HG02840 (cell line): ENCODE measurements around the gene BDKRB1.

ENCODE experiments used
- ATAC-seq: cut with Tn5 transposase; IDR thresholded peaks from one replicate; pipeline ENCODE4 v1.9.1; 2021; ENCODE audit warnings: mild to moderate bottlenecking, moderate library complexity, moderate number of reproducible peaks; ENCODE audit not compliant: unreplicated experiment, low FRiP score

Gene BDKRB1

DNA sequence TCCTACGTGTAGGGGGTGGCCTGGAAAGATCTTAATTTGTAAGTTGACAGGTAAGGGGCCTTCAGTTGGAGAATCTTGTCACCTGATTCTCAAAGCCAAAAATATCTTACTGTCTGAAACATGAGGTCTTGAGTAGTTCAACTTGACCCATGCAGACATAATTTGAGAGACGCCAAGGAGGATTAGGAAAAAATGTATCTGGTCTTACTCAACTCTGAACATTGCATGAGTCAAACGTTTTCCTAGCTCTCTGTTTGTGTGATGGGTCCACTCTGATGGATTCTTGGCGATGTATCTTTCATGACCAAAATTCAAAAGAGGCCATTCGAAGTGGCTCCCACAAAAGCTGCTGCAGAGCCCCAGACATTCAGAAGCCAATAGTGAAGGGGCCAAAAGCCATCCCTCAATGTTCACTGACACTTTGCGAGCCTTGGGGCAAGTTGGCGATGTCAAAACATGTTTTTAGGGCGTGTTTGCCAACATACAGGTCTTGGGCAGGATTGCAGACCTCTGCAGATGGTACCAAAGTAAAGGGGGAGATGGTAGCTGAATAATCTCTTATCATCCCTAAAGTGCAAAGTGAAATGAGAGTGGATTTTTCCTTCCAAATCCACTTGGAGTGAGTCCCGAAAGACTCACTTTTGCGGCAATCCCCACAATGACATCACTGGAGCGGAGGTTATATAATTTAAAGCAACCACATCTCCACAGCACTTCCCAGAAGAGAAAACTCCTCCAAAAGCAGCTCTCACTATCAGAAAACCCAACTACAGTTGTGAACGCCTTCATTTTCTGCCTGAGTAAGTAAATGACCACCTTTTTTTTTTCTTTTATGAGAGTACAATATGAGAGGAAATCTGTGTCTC lies at the start of gene BDKRB1:
Gene BDKRB1, plus strand, starts transcription at position 710 of the 866 bp plus-strand sequence. CDS start 7,473 bp downstream, outside the sequence.
- ATAC-seq, result no peak

DNA sequence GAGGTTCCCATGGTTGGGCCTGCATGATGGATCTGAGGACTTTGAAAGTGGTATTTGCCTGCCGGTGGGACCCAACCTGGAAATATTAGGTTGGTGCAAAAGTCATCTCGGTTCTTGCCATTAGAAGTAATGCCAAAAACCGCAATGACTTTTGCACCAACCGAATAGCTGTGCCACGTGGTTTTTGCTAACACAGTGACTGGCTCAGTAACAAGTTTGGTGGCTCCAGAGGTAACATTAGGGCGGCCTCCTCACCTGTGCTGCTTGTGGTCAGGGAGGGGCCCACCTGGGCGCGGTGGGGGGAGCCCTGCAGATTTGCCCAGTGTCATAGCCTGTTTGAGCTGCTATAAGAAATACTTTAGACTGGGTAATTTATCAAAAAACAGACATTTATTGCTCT lies 49.5 kb upstream of the BDKRB1 start:
- ATAC-seq, result no peak

DNA sequence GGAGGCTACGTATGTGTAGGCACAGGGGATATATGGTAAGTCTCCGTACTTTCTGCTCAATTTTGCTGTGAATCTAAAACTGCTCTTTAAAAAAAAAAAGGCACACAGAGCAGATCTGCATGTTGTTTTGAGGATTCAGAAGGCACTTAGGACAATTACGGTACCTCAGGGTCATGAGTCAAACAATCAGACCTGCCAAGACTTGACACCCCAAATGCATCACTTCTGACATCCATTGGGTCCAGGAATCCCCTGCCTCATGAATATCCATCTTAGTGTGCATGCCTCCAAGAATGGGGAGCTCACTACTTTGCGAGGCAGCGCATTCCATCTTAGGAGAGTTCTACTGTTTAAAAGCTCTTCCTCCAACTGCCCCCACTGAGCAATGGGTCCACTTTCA lies 48.3 kb upstream of the BDKRB1 start:
- no peak for ATAC-seq

DNA sequence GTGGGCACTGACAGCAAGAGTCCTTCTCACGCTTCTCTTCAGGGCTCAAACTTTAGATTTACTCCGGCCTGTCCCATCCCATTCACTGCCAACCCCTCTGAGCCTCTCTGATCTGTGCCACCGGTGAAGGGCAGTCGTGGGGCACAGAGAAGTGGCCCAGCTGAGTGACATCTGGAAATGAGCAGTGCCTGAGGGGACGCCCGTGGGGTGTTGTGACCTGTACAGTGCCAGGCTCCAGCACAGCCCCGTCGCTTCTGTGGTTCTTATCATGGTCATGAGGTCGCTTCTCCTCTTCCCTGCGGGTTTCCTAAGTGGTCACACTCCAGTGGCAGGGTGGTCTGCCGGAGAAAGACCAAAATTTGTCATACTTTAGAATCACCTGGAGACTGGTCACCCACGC lies 47.3 kb upstream of the BDKRB1 start:
- ATAC-seq, result no peak

DNA sequence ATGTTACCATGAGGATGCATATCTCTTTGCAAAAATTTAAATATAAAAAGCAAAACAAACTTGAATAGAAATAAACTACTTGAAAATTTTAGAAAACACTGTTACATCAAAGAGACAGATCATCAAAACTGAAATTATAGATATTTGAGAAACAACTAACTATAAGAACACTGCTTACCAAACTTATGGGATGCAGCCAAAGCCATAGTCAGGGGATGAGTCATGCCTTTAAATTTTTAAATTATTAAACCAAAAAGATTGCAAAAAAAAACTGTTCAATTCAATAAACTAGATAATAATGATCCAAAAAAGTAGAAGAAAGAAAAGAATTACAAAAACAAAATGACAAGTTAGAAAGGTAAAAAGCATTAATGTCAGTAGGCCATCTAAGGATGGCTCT lies 43.9 kb upstream of the BDKRB1 start:
- no peak for ATAC-seq

DNA sequence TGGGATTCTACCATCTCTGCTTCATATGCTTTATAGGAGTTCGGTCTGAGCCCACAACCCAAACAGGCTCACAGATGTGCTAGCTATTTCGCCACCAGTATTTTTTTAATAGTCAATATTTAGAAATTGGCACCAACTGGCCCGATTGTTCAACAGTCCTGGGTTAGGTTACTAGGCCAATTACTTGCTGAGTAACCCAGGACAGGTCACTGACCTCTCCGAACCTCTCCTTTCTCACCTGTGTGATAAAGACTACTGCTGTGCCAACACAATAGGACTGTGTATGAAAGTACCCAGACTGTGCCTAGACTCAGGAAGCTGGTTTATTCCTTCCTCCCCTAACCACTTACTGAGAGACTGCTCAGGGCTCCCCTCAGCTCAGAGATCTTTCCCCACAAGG lies 43.1 kb upstream of the BDKRB1 start:
- ATAC-seq, result no peak

DNA sequence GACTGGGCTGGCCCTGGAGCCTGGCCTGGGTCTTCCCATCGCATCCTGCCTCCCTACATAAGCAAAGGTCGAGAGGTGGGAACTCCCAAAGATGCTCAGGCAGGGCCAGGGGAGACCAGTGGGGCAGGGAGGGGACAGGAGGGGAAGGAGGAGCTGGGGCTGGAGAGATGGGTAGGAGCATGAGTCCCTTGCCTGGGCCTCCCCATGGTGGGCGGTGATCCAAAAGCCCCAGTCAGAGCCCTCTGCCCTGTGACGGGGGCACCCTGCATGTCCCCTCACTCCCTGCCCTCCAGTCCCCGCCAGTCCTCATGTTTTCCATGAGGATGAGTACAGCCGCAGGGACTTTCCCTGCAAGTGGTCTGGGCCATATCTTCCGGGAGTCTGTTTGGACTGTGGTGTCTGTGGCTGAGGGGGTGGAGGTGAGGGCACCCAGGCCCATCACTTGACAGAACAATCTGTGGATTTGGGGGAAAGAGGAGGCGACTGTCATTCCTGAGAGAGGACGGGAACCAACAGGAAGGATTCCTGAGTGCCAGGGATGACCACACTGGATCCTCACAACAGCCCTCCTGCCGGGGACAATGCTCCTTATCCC lies 42.0 kb upstream of the BDKRB1 start:
- ATAC-seq, result no peak

DNA sequence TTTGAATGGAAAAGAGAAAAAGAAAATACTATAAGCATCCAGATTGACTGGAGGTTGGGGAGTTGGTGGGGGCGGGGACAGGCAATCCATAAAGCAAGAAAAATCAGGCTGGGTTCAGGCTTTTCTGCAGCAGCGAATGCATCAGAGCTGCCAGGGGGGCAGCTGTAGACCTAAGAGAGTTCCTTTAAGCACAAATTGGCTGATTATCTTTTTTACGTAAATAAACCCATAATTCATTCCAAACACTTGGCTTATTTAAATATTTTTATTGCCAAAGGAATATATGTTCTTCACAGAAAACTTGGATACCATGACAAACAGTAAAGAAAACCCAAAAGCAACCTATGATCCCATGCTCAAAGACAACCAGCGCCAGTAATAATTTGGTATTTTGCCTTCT lies 41.2 kb upstream of the BDKRB1 start:
- ATAC-seq, result no peak

DNA sequence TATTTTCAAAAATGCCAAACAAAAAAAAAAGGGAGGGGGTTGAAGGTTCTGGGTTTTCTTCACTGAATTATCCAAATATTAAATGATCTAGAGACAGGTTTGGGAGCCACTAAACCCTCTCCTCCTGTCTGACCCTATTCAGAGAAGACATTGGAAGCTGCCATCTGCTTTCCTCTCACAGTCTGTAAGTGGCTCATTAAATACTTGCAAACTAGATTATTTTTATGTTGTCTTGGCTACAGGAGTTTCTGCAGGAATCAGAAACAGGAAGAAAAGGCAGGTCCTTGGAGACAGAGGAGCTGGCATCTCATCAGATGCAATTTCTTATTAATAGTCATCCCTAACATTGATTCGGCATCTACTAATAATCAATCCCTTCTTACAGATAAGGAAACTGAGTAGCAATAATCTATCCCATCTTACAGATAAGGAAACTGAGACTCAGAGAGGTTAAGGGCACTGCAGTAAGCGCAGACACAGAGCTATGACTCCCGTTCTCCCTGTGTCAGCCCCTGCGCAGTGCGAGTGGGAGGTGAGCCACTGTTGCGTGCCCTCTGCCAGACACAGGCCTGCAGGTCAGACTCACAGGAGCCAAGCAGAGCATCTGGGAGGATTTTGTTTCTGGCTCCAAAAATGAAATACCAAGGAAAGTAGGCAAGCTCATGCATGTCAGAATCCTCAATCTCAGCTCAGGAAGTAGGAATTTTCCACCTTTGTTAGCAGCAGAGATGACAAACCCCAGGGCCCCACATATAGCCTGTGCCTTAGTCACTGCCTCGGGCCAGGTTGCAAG lies 40.4 kb upstream of the BDKRB1 start:
- ATAC-seq, result no peak

DNA sequence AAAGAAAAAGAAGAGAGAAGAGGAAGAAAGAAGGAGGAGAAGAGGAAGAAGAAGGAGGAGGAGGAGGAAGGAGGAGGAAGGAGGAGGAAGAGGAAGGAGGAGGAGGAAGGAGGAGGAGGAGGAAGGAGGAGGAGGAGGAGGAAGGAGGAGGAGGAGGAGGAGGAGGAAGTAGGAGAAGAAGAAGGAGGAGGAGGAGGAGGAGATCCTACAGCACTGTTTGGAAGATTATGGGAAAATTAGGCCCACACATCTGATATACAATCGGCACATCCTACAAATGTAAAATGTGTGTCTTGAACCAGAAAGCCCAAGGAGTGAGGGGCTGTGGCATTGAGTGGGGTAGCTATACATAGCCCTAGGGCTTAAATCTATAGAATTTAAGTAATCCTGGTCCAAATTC lies 39.4 kb upstream of the BDKRB1 start:
- no peak for ATAC-seq

DNA sequence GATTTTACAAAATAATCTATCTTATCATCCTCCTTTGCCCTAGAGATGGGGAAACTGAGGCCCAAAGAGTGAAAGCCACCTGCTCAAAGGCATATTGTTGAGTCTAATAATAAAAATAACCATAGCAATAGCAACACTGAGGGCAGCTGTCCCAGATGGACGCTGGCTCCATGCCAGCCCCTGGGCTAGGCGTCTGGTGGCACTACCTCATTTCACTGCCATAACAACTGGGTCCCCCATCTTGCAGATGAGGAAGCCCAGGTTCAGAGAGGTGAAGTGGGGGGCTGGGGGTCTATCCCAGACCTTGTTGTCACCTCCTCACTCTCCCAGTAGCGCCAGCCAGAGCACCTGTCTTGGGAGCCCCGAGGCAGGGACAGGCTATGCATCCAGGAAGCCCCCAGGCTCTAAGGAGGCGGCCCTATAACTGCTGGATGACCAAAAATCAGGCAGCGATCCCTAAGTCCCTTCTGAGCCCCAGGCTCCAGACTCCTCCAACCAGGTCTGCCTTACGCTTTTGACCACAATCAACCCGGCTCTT lies 38.6 kb upstream of the BDKRB1 start:
- ATAC-seq, result no peak

DNA sequence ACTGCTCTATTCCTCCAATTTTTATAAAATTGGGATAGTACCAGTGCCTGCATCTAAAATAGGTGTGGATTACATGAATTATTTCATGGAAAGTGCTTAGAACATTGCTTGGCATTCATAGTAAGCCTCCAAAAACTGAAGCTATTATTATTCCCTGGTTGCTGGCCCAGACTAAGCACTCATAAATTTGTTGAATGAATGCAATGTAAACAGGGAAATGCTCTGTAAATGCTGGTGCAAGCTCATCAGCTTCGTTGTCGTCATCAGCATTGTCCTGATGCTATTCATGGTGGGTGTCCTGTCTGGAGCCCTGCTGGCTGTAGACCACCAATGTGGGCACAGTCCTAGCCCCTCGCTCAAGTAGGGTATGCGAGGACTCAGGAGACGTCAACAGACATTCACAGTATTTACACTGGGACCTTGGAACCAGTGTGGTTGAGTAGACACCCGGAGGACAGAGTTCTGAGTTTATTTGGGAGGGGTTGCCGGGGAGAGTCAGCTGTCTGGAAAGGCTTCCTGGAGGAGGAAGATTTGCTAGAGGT lies 34.8 kb upstream of the BDKRB1 start:
- no peak for ATAC-seq

DNA sequence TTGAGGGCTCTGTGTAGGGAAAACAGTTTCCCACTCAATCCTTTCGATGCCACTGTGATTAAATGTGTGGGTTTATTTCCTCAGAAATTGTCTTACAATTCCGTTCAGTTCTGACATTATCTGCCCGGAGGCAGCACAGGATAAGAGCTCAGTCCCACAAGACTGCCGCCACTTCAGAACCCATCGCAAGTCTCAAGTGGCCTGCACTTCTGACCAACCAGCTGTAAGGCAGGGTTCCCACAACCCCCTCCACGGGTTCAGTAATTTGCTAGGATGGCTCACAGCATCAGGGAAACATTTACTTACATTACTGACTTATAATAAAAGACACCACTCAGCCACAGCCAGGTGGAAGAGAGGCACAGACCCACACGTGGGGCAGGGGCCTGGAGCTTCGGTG lies 34.2 kb upstream of the BDKRB1 start:
- ATAC-seq, result no peak

DNA sequence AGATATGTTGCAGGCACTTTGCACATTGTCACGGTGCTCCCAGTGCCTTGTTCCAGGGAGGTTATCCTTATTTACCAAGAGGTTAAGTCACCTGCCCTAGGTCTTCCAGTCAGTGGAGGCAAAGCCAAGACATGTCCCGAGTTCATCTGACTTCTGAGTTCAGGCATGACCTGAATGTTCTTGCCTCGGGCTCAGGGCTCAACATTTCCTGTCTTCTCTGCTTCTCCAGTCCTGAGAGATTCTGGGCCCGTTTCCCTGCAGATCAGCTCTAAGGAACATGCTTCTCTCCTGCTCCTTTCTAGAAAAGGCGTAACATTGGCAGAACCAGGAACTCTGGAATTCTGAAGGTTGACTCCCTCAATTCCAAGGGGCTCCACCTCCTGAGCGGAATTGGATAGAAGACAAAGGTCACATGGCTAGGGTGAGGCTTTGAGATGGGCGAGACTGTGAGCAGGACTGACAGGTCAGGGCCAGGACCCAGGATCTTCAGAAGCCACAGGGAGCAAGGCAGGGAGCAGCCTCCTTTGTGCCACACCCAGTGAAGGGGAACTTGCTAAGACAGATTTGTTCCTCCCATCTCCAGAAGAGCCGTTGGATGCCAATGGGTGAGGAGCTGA lies 31.4 kb upstream of the BDKRB1 start:
- ATAC-seq, result no peak

DNA sequence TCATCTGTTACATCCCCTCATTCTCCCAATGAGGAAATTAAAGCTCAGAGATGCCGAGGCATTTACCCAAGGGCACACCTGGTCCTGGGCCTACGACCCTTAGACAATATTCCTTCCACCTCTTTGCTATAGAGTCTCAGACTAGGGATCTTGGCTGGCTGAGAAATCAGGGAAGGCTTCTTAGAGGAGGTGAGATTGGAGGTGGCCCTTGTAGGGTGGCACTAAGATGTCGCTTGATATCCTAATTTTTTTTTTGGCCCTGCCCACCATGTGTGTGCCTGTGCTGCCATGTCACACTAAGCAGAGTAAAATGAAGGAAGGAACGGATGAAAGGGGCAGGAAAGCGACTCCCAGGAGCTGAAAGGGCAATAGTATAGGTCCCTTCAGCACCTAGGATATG lies 30.8 kb upstream of the BDKRB1 start:
- ATAC-seq, result no peak

DNA sequence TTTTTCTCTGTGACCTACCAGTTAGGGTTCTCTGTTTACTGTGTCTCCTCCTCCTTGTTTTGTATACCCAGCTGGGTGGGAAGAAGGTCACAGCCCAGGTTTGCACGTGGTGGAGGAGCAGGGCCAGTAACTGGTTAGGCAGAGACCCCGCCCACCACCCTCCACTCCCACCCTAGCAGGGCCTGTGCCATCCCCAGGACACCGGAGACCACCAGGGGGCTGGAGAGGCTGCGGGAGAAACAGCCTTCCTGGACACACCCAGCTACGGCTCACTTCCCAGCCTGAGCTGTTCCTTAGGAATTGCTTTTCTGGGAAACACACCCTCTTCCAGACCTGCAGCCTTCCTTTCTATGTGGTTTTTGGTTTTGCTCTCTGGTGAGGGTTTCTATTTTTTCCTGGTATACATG lies 30.3 kb upstream of the BDKRB1 start:
- ATAC-seq, result no peak

DNA sequence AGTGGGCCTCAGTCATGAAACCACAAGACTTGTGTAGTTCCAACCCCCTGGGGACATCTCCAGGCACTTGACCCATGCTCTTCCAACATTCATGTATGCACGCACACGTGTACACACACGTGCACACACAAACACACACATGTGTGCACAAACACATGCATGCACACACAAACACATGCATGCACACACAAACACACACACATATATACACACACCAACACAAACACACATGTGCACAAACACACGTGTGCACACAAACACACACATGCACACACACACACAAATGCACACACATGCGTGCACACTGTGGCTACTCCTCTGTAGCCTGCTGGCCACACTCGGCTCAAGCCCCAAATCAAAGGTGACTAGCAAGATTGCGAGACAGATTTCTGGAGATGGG lies 28.6 kb upstream of the BDKRB1 start:
- ATAC-seq, result no peak

DNA sequence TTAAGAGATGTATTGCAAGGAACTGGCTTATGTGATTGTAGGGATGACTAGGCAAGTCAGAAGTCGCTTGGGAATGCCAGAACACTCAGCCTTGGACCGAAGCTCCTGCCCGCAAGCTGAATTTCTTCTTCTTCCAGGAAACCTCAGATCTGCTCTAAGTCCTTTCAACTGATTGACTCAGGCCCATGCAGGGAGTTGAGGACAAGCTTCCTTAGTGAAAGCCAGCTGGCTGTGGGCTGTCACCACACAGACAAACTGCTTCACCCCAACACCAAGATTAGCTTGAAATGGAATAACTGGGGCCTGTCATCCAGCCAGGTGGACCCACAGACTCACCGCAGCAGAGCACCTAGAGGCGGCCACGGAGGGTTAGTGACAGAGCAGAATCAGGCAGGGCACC lies 26.7 kb upstream of the BDKRB1 start:
- no peak for ATAC-seq

DNA sequence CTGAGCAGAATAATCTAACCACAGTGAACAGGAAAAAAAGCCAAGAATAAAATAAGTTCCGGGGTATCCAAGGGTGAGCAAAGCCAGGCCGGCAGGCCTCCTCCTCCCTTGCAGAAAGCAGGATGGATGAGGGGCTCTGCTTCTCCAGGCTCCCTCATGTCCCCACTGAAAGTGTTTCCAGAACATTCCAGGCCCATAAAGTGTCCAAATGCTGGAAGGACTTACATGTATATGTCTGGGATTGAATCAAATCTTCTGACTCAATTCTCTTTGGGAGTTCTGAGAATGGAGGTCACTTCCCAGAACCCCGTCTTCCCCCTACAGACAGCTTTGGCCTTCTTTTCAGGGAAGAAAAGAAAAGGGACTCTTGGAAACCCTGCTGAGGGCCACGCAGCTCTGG lies 25.0 kb upstream of the BDKRB1 start:
- ATAC-seq, result no peak

DNA sequence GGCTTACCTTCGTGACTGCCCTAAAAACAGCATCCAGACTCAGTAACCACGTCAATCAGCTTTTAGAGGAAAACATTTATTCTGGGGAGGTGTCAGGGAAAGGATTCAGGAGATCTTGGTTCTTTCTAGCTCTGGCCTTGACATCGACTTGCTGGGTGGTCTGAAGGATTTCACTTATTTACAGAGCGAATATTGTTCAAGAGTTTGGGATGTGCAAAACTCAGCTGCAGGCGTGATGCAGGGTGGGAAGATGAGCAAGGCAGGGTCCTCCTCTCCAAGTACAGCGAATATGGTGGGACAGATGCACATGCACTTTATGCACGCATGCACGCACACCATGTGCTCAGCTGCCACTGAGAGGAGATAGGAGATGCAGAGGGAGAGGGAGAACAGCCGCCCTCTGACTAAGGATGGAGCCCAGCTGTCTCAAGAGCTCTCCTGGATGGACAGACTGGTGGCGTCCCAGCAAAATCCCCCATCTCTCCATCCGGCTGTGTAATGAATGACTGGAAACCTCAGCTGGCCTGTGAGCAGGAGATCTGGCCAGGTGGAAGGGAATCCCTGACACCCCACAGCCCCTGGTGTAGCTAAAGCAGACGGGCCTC lies 24.4 kb upstream of the BDKRB1 start:
- ATAC-seq, result no peak
